Epithelial cell of umbilical artery (primary cell): Measurements from ENCODE around the gene NSG2. TPM values are rescaled to one million over a fixed set of nuclear protein-coding genes. Genes with fewer than 3 reads are reported as not detected.

Experiments
- total RNA-seq: library from RNA; depleted of rRNA; stranded (reverse); fragments of >200 nt; gene quantifications from 2 replicates; pipeline ENCODE4 v1.2.3, GENCODE V29; 2014

NSG2 gene
- not detected in 2 replicates for total RNA-seq

GRCh38 chr5:174045470-174046025, at the start of gene NSG2:
TSS of gene NSG2 (plus strand) at chr5:174045706. CDS start at chr5:174046756, 1,050 bp downstream.

Other genes with a start within 250 kb of the NSG2 start
- 9.0 and 10.4 TPM in 2 replicates for gene CPEB4, start 157.4 kb upstream of the NSG2 start, total RNA-seq
- gene C5orf47, start 56.5 kb upstream of the NSG2 start, total RNA-seq, result under 0.01 TPM in 1 of 2 replicates, not detected in the other